RWPE2 (cell line): ENCODE results near the gene BCL7A.

Source experiments
- ATAC-seq: fragments of 200-7000 bp; cut with Tn5 transposase; 3 replicates; pipeline ENCODE4 v1.9.1; 2021; ENCODE audit warnings: low read depth
- DNase-seq: peaks from one replicate; pipeline ENCODE4 v3.0.0-alpha.2; 2020; ENCODE audit warnings: low spot score
- H3K27ac ChIP-seq: fragments of 450-650 bp; 2 replicates; pipeline ENCODE4 v1.5.1; 2017; ENCODE audit warnings: mild to moderate bottlenecking; ENCODE audit not compliant: poor library complexity, severe bottlenecking
- H3K27me3 ChIP-seq: fragments of 250-450 bp; sonication (Bioruptor Pico); 2 replicates; pipeline ENCODE4 v1.5.1; 2021; ENCODE audit warnings: mild to moderate bottlenecking, moderate library complexity; ENCODE audit not compliant: insufficient read depth, poor library complexity, severe bottlenecking
- H3K36me3 ChIP-seq: fragments of 250-450 bp; sonication (Bioruptor Pico); 2 replicates; pipeline ENCODE4 v1.5.1; 2020; ENCODE audit warnings: low read depth, mild to moderate bottlenecking, moderate library complexity
- H3K4me1 ChIP-seq: fragments of 250-450 bp; sonication (Bioruptor Pico); 2 replicates; pipeline ENCODE4 v1.5.1; 2021; ENCODE audit warnings: mild to moderate bottlenecking, moderate library complexity; ENCODE audit not compliant: insufficient read depth, poor library complexity, severe bottlenecking
- H3K4me3 ChIP-seq: fragments of 250-450 bp; sonication (Bioruptor Pico); 2 replicates; pipeline ENCODE4 v1.5.1; 2021; ENCODE audit warnings: mild to moderate bottlenecking, moderate library complexity; ENCODE audit not compliant: severe bottlenecking
- H3K9me3 ChIP-seq: fragments of 250-450 bp; sonication (Bioruptor Pico); 2 replicates; pipeline ENCODE4 v1.5.1; 2021; ENCODE audit warnings: mild to moderate bottlenecking, moderate library complexity; ENCODE audit not compliant: severe bottlenecking
- TF ChIP-seq, protein P1 (sequence below): fragments of 450-650 bp; IDR thresholded peaks from one replicate; pipeline ENCODE4 v1.5.1; 2017; ENCODE audit warnings: mild to moderate bottlenecking, moderate library complexity; ENCODE audit not compliant: poor library complexity, severe bottlenecking

Gene BCL7A

DNA sequence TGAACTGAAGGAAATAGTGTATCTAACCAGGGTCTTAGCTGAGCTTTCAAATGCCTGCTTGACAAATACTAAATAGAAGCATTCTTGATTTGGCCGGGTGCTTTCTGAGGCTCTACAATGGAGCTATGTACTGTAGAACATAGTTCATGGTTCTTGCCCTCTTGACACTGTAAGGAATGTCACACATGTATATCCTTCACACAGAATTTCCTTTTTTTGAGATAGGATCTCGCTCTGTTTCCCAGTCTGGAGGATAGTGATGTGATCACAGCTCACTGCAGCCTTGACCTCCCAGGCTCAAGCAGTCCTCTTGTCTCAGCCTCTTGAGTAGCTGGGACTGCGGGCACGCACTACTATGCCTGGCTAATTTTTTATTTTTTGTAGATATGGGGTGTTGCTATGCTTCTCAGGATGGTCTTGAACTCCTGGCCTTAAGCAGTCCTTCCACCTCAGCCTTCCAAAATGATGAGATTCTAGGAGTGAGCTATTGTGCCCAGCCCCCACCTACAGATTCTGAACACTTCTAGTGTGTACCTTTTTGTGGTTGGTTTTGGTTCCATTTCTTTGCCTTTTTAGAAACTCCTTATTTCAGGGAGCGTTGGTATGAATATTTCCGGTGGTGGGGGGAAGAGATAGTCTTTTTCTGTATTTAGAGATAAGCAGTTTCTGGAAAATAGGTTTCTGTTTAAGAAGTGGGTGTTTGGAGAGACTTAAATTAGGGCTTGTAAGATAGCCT is 61.1 kb downstream of the BCL7A start:
- ATAC-seq (no peak), DNase-seq (no peak)
- Histone ChIP-seq H3K4me3 (no peak overlapping the region), H3K9me3 (no peaks in the 10 kb centered on the region), H3K27me3 (no peaks in the 10 kb centered on the region), H3K27ac (peak overlapping the region; percentile 93), H3K36me3 (peaks cover 49% of the 10 kb centered on the region), H3K4me1 (peaks cover 19% of the 10 kb centered on the region)
- TF ChIP-seq, protein P1, sequence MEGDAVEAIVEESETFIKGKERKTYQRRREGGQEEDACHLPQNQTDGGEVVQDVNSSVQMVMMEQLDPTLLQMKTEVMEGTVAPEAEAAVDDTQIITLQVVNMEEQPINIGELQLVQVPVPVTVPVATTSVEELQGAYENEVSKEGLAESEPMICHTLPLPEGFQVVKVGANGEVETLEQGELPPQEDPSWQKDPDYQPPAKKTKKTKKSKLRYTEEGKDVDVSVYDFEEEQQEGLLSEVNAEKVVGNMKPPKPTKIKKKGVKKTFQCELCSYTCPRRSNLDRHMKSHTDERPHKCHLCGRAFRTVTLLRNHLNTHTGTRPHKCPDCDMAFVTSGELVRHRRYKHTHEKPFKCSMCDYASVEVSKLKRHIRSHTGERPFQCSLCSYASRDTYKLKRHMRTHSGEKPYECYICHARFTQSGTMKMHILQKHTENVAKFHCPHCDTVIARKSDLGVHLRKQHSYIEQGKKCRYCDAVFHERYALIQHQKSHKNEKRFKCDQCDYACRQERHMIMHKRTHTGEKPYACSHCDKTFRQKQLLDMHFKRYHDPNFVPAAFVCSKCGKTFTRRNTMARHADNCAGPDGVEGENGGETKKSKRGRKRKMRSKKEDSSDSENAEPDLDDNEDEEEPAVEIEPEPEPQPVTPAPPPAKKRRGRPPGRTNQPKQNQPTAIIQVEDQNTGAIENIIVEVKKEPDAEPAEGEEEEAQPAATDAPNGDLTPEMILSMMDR = no peak

DNA sequence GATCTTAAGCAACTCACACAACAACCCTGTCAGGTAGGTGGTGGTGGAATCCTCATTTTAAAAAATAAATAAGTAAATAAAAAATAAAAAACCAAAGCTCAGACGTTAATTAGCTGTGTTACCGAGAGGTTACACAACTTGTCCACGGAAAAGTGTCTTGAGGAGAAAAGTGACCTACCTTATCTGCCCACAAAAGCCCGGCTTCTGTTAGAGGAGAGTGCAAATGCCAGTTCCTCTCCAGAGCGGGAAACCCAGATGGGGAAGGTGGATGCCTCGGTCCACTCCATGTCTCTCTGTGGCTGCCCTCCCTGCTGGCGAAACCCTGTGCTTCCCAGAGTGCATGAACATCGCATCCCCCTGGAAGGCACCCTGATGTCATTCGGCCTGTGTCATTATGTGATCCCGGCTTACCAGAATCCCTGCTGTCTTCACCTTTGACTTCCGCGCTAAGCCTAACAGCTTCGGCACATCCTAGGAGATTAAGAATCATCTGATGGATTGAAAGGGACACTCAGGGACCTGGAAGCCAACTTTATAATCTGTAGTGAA is 63.2 kb downstream of the BCL7A start:
- no peaks in the 10 kb centered on the region for H3K9me3 ChIP-seq
- H3K27ac ChIP-seq = no peak overlapping the region
- H3K36me3 ChIP-seq = peaks cover 54% of the 10 kb centered on the region
- no peak for ATAC-seq
- TF ChIP-seq, protein P1 = no peak
- H3K27me3 ChIP-seq = no peaks in the 10 kb centered on the region
- H3K4me3 ChIP-seq = no peak overlapping the region
- no peak for DNase-seq
- peaks cover 25% of the 10 kb centered on the region for H3K4me1 ChIP-seq

DNA sequence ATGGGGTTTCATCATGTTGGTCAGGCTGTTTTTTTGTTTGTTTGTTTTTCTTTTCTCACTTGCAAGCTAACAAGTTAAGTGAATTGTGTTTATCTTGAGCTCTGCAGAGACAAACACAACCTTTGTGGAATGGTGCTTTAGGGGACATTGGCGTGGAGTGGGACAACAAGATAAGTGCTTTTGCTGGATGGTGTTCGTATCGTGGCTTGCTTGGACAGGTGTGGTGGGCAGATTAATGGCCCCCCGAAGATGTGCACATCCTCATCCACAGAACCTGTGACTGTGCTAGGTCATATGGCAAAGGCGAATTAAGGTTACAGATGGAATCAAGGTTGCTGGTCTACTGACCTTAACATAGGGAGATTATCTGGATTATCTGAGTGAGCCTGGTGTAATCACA is 63.9 kb downstream of the BCL7A start:
- Histone ChIP-seq H3K4me3 (no peak overlapping the region), H3K27me3 (no peaks in the 10 kb centered on the region), H3K36me3 (peaks cover 61% of the 10 kb centered on the region), H3K27ac (no peak overlapping the region), H3K9me3 (no peaks in the 10 kb centered on the region), H3K4me1 (peaks cover 27% of the 10 kb centered on the region)
- DNase-seq (no peak), ATAC-seq (no peak)
- TF ChIP-seq, protein P1 = no peak

DNA sequence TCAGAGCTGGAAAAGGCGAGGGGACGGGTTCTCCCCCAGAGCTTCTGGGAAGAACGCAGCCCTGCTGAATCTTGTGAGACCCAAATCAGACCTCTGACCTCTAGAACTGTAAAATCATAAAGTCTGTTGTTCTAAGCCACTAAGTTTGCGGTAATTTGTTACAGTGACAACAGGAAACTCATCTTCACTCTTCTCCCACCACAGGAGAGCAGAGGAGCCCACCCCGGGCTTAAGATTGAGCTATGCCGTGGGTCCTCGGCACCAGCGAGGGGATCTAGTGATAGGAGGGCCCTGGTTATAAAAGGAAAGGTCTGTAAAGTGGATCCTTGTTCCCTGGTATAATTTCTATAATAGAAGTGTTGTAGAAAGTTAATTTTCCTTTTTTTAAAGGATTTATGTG is 64.4 kb downstream of the BCL7A start:
- Histone ChIP-seq H3K27me3 (no peaks in the 10 kb centered on the region), H3K4me3 (no peak overlapping the region), H3K9me3 (no peaks in the 10 kb centered on the region), H3K36me3 (peaks cover 62% of the 10 kb centered on the region), H3K27ac (no peak overlapping the region), H3K4me1 (peaks cover 21% of the 10 kb centered on the region)
- DNase-seq (no peak), ATAC-seq (no peak)
- TF ChIP-seq, protein P1 = no peak
